HTERT RPE-1 (cell line): Measurements from ENCODE around the gene SRM.
"Not testable (repeated sequence)": the region's sequence is repeated elsewhere in the genome, so short reads cannot be mapped to it uniquely, and the experiment has no call there.

Source experiments
- in situ Hi-C: fragments of 300-500 bp; cut with MboI; formaldehyde crosslinking; loops from 4 replicates; pipeline ENCODE4 v1.14.3; 2020; ENCODE audit warnings: low sequenced_read_pairs

SRM gene

DNA sequence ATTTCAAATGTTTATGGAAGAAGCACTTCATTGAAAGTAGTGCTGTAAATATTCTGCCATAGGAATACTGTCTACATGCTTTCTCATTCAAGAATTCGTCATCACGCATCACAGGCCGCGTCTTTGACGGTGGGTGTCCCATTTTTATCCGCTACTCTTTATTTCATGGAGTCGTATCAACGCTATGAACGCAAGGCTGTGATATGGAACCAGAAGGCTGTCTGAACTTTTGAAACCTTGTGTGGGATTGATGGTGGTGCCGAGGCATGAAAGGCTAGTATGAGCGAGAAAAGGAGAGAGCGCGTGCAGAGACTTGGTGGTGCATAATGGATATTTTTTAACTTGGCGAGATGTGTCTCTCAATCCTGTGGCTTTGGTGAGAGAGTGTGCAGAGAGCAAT, 36.6 kb downstream of the SRM start:
- in situ Hi-C loops: no loop called here

DNA sequence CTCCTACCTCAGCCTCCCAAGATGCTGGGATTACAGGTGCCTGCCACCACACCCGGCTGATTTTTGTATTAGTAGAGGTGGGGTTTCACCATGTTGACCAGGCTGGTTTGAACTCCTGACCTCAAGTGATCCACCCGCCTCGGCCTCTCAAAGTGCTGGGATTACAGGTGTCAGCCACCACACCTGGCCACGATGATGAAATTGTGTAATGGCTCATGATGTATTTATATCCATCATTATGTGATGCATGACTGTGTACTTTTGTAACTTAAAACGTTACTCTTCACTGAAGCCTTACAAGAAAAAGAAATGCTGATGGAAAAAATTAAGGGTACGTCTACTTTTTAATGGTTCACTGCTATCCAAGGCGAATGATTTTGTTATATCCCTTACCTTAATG, 39.8 kb downstream of the SRM start:
- in situ Hi-C loops: no loop called here

DNA sequence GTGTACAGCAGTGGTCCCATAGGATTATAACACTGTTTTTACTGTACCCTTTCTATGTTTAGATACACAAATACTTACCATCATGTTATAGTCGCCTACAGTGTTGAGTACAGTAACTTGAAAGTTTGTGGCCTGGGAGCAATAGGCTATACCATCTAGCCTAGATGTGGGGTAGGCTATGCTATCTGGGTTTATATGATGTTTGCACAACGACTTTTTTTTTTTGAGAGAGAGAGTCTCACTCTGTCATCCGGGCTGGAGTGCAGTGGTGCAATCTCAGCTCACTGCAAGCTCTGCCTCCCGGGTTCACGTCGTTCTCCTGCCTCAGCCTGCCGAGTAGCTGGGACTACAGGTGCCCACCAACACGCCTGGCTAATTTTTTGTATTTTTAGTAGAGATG, 40.5 kb downstream of the SRM start:
- in situ Hi-C loops: not testable (repeated sequence)

DNA sequence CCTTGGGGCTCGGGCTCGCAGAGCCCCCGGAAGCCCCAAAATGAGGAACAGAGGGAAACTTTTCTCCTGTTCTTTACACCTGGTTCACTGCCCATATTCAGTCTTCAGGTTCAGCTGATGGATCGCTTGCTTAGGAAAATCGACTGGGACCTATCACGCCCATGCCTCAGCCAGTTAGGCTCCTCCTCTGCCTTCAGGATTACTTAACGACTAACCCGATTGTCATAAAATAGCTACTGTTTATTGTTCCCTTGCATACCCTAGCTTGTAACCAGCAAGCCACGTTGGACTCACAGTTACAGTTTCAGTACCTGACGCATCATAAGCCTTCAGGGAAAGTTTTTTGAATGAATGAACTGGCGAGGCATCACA, 46.7 kb downstream of the SRM start:
- in situ Hi-C loops: no loop called here

DNA sequence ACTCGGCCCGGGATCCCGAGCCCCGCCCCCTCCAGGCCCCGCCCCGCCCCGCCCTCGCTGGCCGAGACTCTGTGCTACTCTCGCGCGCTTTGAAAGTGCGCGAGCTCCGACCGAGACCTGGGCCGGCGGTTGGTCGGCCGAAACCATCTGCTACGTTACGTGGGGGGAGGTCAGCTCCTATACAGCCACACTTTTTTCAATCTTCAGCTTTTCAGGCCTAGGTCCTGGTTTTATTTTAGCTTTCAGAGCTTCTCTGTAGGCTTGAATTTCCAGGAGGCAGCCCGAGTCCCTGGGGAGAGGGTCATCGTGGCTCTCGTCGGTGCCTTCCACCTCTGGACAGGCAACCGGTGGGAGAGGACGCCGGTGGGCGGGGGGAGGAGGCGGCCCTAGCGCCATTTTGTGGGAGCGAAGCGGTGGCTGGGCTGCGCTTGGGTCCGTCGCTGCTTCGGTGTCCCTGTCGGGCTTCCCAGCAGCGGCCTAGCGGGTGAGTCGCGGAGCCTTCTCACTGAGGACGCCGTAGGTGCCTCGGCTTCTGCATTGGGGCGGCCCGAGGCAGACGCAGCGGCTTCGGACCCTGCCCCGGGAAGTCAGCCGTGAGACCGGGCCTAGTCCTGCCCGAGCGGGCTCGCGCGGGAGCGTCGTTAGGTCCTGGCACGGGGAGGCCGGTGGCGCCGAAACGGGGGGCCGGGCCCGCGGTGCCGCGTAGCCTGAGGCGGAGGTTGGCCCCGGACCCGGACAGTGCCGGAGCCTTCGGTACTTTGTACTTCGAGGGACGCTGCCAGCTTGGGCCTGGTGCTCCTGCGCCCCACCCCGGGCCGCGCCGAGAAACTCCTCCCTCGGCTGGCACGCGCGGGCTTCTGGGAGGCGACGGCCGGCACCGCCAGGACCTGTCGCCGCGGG, 47.3 kb downstream of the SRM start, which contains the start of gene TARDBP:
TSS of gene TARDBP (plus strand) at position 395 of the 900 bp plus-strand sequence. CDS start 1,074 bp downstream, outside the sequence.
- in situ Hi-C loops: no loop called here
